ENCODE results near the gene RAB2B.
A peak's percentile ranks its signal among the peaks of the same experiment; 100 is the strongest.
"Not testable (repeated sequence)": the region's sequence is repeated elsewhere in the genome, so short reads cannot be mapped to it uniquely, and the experiment has no call there.

Gene RAB2B

GRCh38 chr14:21486640-21487087 is 9.9 kb upstream of the RAB2B start:
- DNase-seq (ENCODE audit: low read depth): no peak

- no peak for DNase-seq (ENCODE audit: low read depth)
These were observed 235 bp downstream of the RAB2B start for GRCh38 chr14:21476523-21476924.

GRCh38 chr14:21475767-21476522 is 814 bp downstream of the RAB2B start:
- DNase-seq (ENCODE audit: low read depth): no peak

GRCh38 chr14:21467616-21468015 is 9.1 kb downstream of the RAB2B start:
- no peak for DNase-seq (ENCODE audit: low read depth)

GRCh38 chr14:21455912-21456667 is 20.7 kb downstream of the RAB2B start, which contains the start of gene CHD8:
CHD8 (minus strand) TSS chr14:21456123; CDS start chr14:21431643, 24,480 bp downstream.
- peak; percentile 97 for DNase-seq (ENCODE audit: low read depth)

GRCh38 chr14:21455592-21455911 is 21.2 kb downstream of the RAB2B start:
- no peak for DNase-seq (ENCODE audit: low read depth)

GRCh38 chr14:21454843-21455544 is 21.8 kb downstream of the RAB2B start:
- no peak for DNase-seq (ENCODE audit: low read depth)

- DNase-seq (ENCODE audit: low read depth): no peak
These were observed 26.9 kb downstream of the RAB2B start for GRCh38 chr14:21449899-21450216.

- DNase-seq (ENCODE audit: low read depth): not testable (repeated sequence)
These were observed 34.1 kb downstream of the RAB2B start for GRCh38 chr14:21442657-21443056.

- no peak for DNase-seq (ENCODE audit: low read depth)
These were observed 35.9 kb downstream of the RAB2B start for GRCh38 chr14:21440859-21441258.

GRCh38 chr14:21437063-21437901 is 39.5 kb downstream of the RAB2B start:
- DNase-seq (ENCODE audit: low read depth): peak; percentile 100

- DNase-seq (ENCODE audit: low read depth): no peak
These were observed 40.1 kb downstream of the RAB2B start for GRCh38 chr14:21436567-21437062.

- no peak for DNase-seq (ENCODE audit: low read depth)
These were observed 45.6 kb downstream of the RAB2B start for GRCh38 chr14:21431126-21431525.

- no peak for DNase-seq (ENCODE audit: low read depth)
These were observed 47.8 kb downstream of the RAB2B start for GRCh38 chr14:21428930-21429329.

GRCh38 chr14:21426692-21427091 is 50.1 kb downstream of the RAB2B start:
- DNase-seq (ENCODE audit: low read depth): no peak

GRCh38 chr14:21419528-21419927 is 57.2 kb downstream of the RAB2B start:
- DNase-seq (ENCODE audit: low read depth): no peak

- DNase-seq (ENCODE audit: low read depth): no peak
These were observed 61.4 kb downstream of the RAB2B start for GRCh38 chr14:21415329-21415728.

- DNase-seq (ENCODE audit: low read depth): no peak
These were observed 62.6 kb downstream of the RAB2B start for GRCh38 chr14:21414137-21414631.
